Astrocyte (in vitro differentiated cells and primary cell): ENCODE data around the gene TCHHL1. TPM values are rescaled to one million over a fixed set of nuclear protein-coding genes. Genes with fewer than 3 reads are reported as not detected.

Experiments used
- DNase-seq: peaks from one replicate; pipeline ENCODE4 v3.0.0-alpha.2; 2010; ENCODE audit warnings: low read depth
- FAIRE-seq: peaks from 2 replicates; lab custom pipeline; 2011; peaks lifted over from hg19 to GRCh38; lab: Jason Lieb, UNC
- H2AFZ ChIP-seq: 2 replicates; pipeline ENCODE4 v1.6.0; 2012; ENCODE audit warnings: low read depth, low read length, inconsistent platforms
- H3K27ac ChIP-seq: 2 replicates; pipeline ENCODE4 v1.5.1; 2011; ENCODE audit warnings: low read depth, low read length, inconsistent platforms
- H3K27me3 ChIP-seq: 2 replicates; pipeline ENCODE4 v1.6.0; 2011; ENCODE audit warnings: low read length, inconsistent platforms; ENCODE audit not compliant: insufficient read depth
- H3K36me3 ChIP-seq: 2 replicates; pipeline ENCODE4 v1.5.1; 2011; ENCODE audit warnings: low read length, inconsistent platforms; ENCODE audit not compliant: insufficient read depth
- H3K4me1 ChIP-seq: 2 replicates; pipeline ENCODE4 v1.5.1; 2011; ENCODE audit warnings: low read length, inconsistent platforms; ENCODE audit not compliant: insufficient read depth
- H3K4me2 ChIP-seq: 2 replicates; pipeline ENCODE4 v1.6.0; 2012; ENCODE audit warnings: low read length, inconsistent platforms
- H3K4me3 ChIP-seq: 2 replicates; pipeline ENCODE4 v1.5.1; 2011; ENCODE audit warnings: low read depth, mild to moderate bottlenecking, low read length, inconsistent platforms; ENCODE audit not compliant: insufficient read depth
- H3K79me2 ChIP-seq: 2 replicates; pipeline ENCODE4 v1.6.0; 2012; ENCODE audit warnings: mild to moderate bottlenecking, low read length, inconsistent platforms; ENCODE audit not compliant: insufficient read depth
- H3K9ac ChIP-seq: 2 replicates; pipeline ENCODE4 v1.6.0; 2012; ENCODE audit warnings: mild to moderate bottlenecking, low read length, inconsistent platforms
- H3K9me3 ChIP-seq: 2 replicates; pipeline ENCODE4 v1.5.1; 2012; ENCODE audit warnings: low read depth, mild to moderate bottlenecking, low read length, inconsistent platforms; ENCODE audit not compliant: insufficient read depth
- H4K20me1 ChIP-seq: 2 replicates; pipeline ENCODE4 v1.6.0; 2012; ENCODE audit warnings: low read length, inconsistent platforms; ENCODE audit not compliant: insufficient read depth
- H3K27ac Mint-ChIP-seq: one replicate; pipeline ENCODE4 v1.8.0; 2021; ENCODE audit warnings: mild to moderate bottlenecking, mixed read lengths; ENCODE audit not compliant: unreplicated experiment
- H3K27me3 Mint-ChIP-seq: one replicate; pipeline ENCODE4 v1.8.0; 2021; ENCODE audit warnings: low read depth, mixed read lengths; ENCODE audit not compliant: unreplicated experiment
- H3K36me3 Mint-ChIP-seq: one replicate; pipeline ENCODE4 v1.8.0; 2021; ENCODE audit warnings: low read depth, mixed read lengths; ENCODE audit not compliant: unreplicated experiment
- H3K4me1 Mint-ChIP-seq: one replicate; pipeline ENCODE4 v1.8.0; 2021; ENCODE audit warnings: low read depth, mixed read lengths; ENCODE audit not compliant: unreplicated experiment
- H3K4me3 Mint-ChIP-seq: one replicate; pipeline ENCODE4 v1.8.0; 2021; ENCODE audit warnings: mild to moderate bottlenecking, moderate library complexity, mixed read lengths; ENCODE audit not compliant: unreplicated experiment
- H3K9me3 Mint-ChIP-seq: one replicate; pipeline ENCODE4 v1.8.0; 2021; ENCODE audit warnings: mild to moderate bottlenecking, mixed read lengths; ENCODE audit not compliant: unreplicated experiment
- EZH2 ChIP-seq: IDR thresholded peaks from 2 replicates; pipeline ENCODE4 v1.6.1; 2012; ENCODE audit warnings: mild to moderate bottlenecking, low read length, inconsistent platforms; ENCODE audit not compliant: insufficient read depth
- total RNA-seq: library from RNA; stranded (reverse); gene quantifications from 2 replicates; pipeline ENCODE4 v1.2.1, GENCODE V29; 2021
- TF ChIP-seq, protein P1 (sequence below): IDR thresholded peaks from 2 replicates; pipeline ENCODE4 v1.5.1; 2011; ENCODE audit warnings: low read depth, mild to moderate bottlenecking, inconsistent platforms, low read length, moderate library complexity; ENCODE audit not compliant: insufficient read depth

The TCHHL1 gene
- total RNA-seq, 1 donor from 2014 or later: not detected

DNA sequence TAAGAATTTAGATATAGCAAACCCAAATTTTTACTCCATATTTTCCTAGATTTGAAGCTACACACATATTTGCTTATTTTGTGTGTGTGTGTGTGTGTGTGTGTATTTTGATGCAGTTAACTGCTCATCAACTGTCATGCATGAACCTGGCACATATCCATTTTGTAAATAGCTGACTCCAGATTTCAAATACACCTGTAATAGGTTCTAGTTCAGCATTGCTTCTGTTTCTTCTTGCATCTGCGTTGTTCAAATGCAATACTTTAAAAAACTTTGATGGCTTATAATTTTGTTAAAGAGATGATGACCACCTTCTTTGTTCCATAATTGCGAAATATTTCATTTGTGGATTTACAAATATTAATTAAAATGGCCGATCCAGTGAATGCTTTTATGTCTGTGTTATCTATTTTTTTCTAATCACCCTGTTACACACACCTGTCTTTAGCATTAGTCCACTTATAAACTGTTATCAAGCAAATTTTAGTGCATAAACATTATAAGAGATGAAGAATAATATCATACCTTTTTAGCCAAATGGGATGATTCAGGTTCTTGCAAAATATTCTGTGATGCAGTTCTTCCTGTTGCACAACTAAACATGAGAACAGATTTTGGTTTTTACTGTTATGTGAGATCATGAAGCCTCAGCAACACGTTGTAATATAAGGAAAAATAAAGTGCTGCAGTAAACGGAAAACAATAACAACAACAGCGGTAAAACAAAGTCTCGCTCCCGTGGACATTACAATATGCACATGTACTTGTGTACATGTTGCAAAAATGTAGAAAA, 39.4 kb downstream of the TCHHL1 start:
- Histone ChIP-seq H3K27me3 (peaks cover 12% of the 10 kb centered on the region), H4K20me1 (no peaks in the 10 kb centered on the region), H3K27ac (no peak overlapping the region), H2AFZ (no peak overlapping the region), H3K36me3 (no peaks in the 10 kb centered on the region), H3K9me3 (no peaks in the 10 kb centered on the region), H3K9ac (no peak overlapping the region), H3K79me2 (no peaks in the 10 kb centered on the region), H3K4me3 (no peak overlapping the region), H3K4me1 (peaks cover 18% of the 10 kb centered on the region), H3K4me2 (no peak overlapping the region)
- peaks cover 13% of the 10 kb centered on the region for H3K4me1 Mint-ChIP-seq
- H3K36me3 Mint-ChIP-seq: no peaks in the 10 kb centered on the region
- H3K27ac Mint-ChIP-seq: no peak overlapping the region
- FAIRE-seq (no peak), DNase-seq (peak; percentile 10)
- peaks cover 18% of the 10 kb centered on the region for H3K27me3 Mint-ChIP-seq
- no peak overlapping the region for H3K4me3 Mint-ChIP-seq
- TF ChIP-seq EZH2: no peak
- TF ChIP-seq, protein P1, sequence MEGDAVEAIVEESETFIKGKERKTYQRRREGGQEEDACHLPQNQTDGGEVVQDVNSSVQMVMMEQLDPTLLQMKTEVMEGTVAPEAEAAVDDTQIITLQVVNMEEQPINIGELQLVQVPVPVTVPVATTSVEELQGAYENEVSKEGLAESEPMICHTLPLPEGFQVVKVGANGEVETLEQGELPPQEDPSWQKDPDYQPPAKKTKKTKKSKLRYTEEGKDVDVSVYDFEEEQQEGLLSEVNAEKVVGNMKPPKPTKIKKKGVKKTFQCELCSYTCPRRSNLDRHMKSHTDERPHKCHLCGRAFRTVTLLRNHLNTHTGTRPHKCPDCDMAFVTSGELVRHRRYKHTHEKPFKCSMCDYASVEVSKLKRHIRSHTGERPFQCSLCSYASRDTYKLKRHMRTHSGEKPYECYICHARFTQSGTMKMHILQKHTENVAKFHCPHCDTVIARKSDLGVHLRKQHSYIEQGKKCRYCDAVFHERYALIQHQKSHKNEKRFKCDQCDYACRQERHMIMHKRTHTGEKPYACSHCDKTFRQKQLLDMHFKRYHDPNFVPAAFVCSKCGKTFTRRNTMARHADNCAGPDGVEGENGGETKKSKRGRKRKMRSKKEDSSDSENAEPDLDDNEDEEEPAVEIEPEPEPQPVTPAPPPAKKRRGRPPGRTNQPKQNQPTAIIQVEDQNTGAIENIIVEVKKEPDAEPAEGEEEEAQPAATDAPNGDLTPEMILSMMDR: no peak
- no peaks in the 10 kb centered on the region for H3K9me3 Mint-ChIP-seq

DNA sequence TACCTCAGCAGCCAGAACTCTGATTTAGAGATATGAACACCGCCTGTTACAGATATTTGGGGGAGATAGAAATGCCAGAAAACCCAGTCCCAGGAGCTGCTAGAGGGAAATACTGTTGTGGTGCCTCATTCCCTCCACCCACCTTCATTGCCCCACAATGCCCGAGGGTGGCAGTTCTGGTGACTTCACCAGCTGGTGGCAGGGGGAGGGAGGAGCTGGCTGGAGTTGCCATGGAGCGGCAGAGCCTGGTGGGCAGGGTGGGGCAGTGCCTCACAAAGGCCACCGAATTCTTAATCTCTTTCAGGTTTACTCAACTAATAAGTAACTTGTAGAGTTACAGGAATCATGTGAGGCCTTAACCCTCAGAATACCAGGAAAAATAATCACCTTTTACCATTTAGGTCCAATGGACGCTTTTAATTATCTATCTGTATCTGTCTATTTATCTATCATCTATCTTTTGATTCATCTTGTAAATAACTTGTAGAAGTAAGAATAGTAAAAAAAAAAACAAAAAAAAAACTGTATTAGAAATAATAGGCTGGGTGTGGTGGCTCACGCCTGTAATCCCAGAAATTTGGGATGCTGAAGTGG, 40.4 kb downstream of the TCHHL1 start:
- H3K4me3 ChIP-seq: peak overlapping the region; percentile 22
- no peaks in the 10 kb centered on the region for H3K9me3 Mint-ChIP-seq
- peaks cover 8% of the 10 kb centered on the region for H3K27me3 ChIP-seq
- DNase-seq (no peak), FAIRE-seq (no peak)
- H4K20me1 ChIP-seq: no peaks in the 10 kb centered on the region
- H3K4me2 ChIP-seq: peak overlapping the region; percentile 81
- peaks cover 9% of the 10 kb centered on the region for H3K27me3 Mint-ChIP-seq
- H3K4me1 ChIP-seq: peaks cover 18% of the 10 kb centered on the region
- no peaks in the 10 kb centered on the region for H3K36me3 Mint-ChIP-seq
- H3K4me3 Mint-ChIP-seq: peak overlapping the region; percentile 37
- peaks cover 13% of the 10 kb centered on the region for H3K4me1 Mint-ChIP-seq
- peak overlapping the region; percentile 99 for H3K27ac Mint-ChIP-seq
- H3K79me2 ChIP-seq: no peaks in the 10 kb centered on the region
- H2AFZ ChIP-seq: peak overlapping the region; percentile 82
- H3K9me3 ChIP-seq: no peaks in the 10 kb centered on the region
- TF ChIP-seq, protein P1: no peak
- no peak for TF ChIP-seq EZH2
- H3K9ac ChIP-seq: peak overlapping the region; percentile 79
- H3K27ac ChIP-seq: peak overlapping the region; percentile 93
- no peaks in the 10 kb centered on the region for H3K36me3 ChIP-seq
